Amniotic epithelial cell (primary cell): ENCODE measurements around the gene TMEM45A.
"Not testable (repeated sequence)": the region's sequence is repeated elsewhere in the genome, so short reads cannot be mapped to it uniquely, and the experiment has no call there.

Experiments
- DNase-seq: peaks from one replicate; pipeline ENCODE4 v3.0.0-alpha.2; 2010; ENCODE audit warnings: low read depth

The TMEM45A gene

DNA sequence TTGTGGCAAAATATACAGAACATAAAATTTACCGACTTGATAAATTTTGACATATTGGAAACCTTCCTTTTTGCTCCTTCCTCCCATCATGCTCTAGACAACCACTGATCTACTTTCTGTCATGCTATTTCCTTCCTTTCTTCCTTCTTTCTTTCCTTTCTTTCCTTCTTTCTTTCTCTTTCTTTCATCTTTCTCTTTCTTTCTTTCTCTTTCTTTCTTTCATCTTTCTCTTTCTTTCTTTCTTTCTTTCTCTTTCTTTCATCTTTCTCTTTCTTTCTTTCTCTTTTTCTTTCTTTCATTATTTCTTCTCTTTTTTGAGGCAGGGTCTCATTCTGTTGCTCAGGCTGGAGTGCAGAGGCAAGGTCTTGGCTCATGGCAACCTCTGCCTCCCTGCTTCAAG lies 8.9 kb upstream of the TMEM45A start:
- no peak for DNase-seq

DNA sequence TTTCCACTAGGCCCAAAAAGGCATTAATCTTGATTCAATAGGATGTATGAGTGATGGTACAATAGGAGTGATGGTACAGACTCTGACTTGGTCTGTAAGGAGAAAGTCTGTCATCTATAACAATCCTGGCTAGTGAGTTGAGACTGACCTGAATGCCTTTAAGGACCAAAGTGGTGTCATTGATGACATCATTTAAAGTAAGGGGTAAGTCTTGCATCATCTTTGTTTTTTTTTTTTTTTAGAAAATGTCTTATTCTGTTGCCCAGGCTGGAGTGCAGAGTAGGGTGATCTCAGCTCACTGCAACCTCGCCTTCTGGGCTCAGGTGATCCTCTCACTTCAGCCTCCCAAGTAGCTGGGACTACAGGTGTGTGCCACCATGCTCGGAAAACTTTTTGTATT lies 5.6 kb upstream of the TMEM45A start:
- no peak for DNase-seq

DNA sequence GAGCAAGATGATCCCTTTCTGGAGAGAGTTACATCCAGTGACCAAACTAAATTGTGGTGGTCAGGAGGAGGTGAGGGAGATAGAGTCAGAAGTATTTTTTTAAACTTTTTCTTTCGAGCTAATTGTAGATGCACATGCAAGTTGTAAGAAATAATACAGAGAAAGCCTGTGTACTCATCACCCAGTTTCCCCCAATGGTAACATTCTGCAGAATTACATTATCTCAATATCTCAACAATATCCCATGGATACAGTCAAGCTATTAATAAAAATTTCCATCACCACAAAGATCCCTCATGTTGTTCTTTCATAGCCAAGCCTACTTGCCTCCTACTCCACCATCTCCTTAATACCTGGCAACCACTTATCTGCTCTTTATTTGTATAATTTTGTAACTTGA lies 3.3 kb upstream of the TMEM45A start:
- DNase-seq = no peak

DNA sequence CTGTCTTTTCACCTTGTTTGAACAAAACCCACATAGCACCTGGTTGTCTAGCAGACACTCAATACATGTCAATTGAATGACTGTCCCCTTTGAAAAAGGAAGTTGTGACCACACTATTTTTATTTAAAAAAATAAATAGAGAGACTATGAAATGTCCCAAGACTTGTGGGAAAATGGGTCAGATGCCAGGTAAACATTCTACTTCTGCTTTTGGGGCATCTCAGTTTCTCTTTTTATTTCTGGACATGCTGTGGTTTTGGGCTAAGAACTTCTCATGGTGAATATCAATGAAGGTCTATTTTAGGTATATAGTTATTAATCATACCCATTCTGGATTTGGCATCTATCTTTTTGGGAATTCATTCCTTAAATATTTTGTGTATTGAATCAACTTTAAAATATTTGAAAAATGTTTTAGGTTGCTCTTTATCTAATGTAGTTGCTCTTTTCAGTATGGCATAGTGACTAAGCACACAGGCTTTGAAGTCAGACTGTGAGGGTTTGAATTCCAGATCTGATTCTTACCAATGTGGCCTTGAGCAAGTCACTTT lies 4.4 kb downstream of the TMEM45A start:
- DNase-seq = peak; percentile 73

DNA sequence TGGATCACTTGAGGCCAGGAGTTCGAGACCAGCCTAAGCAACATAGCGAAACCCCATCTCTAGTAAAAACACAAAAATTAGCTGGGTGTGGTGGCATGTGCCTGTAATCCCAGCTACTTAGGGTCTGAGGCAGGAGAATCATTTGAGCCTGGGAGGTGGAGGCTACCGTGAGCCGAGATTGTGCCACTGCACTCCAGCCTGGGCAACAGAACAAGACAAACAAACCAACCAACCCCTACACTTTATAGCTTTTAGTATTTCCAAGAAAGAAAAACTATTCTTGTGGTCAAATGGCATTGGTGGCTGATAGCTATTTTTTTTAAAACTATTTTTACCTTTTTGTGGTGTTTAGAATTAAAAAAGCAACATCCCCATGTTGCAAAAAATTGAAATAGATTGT lies 7.2 kb downstream of the TMEM45A start:
- no peak for DNase-seq

DNA sequence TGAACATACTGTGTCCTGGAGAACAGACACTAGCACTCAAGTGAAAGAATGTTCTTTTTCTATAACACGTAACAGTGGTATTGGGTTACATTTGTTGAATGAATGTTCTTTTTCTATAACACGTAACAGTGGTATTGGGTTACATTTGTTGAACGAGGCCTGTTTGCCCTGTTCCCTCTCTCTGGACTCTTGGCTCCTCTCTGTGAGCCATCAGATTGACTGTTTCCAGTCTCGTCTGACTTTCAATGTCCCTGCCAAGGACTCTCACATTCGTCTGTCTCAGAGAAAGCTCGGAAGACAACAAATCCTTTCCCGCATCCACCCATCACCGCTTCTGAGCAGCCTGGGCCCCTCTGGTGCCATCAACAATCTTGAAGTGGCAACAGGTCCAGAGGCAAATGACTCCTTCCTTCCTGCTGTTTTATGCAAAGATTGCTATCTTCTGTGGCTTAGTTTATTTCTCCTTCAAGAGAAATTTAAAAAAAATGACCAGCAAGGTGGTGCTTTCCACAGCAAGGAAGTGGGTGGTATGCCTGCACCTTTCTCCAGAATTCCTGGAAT lies 8.0 kb downstream of the TMEM45A start:
- no peak for DNase-seq

DNA sequence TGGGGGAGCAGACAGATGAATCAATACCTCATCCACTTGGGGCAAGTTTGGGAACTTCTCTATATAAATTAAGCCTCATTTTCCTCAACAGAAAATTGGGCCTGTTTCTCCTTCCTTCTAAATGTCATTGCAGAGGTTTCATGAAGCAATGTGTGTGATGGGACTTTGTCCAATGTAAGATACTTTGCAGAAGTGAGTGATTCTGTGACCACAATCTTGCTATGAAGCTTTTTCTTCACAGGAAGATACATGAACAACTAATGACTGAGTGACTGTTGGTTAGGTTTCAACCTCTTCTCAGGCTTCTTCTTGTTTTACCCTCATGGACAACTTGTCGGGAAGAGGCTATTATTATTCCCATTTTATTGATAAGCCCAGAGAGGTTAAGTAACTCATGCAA lies 11.0 kb downstream of the TMEM45A start:
- no peak for DNase-seq

DNA sequence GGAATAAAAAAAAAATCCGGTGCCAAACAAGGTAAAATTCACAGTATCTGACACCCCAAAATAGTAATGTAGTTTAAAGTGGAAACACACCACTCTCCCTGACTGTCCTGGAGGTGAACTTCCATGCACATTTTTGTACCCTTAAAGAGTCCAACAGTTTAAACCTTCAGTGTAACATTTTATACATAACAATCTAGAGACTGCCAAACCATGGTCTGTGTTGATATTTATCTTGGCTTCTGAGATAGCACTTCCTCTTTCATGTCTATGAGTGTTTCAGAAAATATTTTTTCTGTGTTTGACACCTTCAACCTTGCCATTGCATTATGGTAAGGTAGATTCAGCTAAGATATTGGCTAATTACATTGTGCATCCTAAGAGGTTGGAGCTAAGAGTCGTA lies 13.9 kb downstream of the TMEM45A start:
- no peak for DNase-seq

DNA sequence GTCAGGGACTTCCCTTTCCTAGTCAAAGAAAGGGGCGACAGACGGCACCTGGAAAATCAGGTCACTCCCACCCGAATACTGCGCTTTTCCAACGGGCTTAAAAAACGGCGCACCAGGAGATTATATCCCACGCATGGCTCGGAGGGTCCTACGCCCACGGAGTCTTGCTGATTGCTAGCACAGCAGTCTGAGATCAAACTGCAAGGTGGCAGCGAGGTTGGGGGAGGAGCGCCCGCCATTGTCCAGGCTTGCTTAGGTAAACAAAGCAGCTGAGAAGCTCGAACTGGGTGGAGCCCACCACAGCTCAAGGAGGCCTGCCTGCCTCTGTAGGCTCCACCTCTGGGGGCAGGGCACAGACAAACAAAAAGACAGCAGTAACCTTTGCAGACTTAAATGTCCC lies 17.4 kb downstream of the TMEM45A start:
- not testable (repeated sequence) for DNase-seq

DNA sequence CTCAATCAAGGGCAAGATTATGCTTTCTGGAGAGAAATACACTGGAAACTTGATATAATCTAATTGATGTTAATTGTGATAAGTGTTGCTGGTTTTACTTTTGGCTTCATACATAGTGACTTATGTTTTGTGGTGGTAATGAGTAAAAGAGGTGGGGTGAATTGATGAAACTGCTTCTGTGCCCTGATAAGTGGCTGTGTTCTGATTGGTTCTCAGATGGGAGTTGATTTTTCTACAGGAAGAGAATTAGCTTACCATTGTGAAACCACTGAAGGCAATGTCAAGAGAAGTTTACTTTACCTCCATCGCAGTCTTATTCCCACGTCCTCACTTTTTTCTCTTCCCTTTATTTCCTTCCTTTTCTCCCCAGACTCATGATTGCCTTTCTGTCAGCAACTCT lies 23.8 kb downstream of the TMEM45A start:
- peak; percentile 93 for DNase-seq

DNA sequence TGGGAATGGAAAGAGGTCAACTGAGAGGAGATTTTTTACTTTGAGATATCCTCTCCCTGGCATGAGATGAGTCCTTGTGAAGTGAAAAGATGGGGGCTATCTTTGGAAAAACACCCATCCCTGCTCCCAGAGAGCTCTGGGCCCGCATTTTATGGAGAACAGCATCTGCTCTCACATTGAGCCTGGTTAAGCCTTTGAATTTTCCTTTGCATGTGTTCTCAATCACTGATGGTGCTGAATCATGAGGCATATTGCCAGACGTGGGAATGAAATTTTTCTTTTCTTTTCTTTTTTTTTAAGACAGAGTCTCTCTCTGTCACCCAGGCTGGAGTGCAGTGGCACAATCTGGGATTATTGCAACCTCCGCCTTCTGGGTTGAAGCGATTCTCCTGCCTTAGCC lies 24.4 kb downstream of the TMEM45A start:
- DNase-seq = peak; percentile 73

DNA sequence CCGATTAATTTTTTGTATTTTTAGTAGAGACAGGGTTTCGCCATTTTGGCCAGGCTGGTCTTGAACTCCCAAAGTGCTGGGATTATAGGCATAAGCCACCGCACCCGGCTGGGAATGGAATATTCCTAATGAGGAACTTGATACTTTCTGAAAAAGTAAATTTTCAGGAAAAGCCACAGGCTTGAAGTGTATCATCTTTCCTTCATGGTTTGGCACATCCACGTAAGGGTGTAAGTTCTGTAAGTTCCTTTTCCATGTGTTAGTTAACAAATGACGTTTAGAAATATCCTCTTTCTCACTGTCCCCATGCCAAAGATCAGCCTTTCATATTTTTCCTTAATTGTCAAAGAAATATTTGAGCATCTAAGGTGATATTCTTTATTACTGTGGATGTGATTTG lies 24.9 kb downstream of the TMEM45A start:
- DNase-seq = no peak

DNA sequence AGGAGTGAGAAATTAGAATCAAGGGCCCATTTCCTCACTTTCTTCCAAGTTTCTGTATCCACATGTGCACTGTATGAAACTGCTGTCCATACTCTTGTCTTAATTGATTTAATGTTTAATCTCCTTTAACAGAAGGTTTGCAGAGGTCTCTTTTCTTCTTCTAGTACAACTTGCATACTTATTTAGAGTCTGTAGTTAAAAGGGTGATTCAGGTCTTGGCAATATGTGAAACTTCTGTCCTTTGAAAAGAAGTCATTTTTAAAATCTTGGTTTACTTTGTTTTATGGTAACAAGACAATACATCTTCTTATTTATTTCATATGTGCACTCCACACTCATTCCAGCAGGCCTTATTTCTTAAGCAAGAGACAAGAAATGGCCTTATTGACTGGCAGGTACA lies 25.8 kb downstream of the TMEM45A start:
- no peak for DNase-seq

DNA sequence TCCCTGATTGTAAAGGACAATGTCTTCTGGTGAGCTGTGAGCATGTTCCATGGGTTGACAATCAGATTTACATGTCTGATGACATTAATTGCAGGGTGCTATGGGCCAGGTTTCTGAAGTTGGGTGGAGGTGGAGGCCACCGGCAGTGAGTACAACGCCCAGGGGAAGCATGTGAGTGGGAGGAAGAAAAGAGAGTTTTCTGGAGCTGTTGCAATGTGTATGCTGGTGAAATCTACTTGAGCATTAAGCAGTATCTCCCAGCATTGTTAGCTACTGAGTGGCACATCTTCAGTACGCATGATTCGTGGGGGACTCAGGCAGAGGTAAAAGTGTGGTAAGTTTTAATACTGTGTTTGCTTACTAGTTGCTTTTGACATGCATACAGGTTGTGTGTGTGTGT lies 26.6 kb downstream of the TMEM45A start:
- DNase-seq = peak; percentile 94

DNA sequence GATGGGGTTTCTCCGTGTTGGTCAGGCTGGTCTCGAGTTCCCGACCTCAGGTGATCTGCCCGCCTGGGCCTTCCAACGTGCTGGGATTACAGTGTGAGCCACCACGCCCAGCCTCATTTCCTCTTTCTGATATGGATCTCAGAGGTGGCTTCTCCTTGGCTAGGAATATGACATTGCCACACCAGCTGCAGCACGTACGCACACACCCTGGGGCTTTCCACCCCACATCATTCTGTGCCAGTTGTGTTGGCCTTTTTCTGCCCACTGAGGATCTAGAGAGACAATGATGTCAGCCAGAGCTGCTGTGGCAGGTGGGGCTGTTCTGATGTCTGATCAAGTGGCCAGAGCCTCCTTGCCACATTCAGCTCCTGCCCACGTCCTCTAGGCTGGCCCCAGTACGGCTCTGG lies 29.0 kb downstream of the TMEM45A start:
- no peak for DNase-seq

DNA sequence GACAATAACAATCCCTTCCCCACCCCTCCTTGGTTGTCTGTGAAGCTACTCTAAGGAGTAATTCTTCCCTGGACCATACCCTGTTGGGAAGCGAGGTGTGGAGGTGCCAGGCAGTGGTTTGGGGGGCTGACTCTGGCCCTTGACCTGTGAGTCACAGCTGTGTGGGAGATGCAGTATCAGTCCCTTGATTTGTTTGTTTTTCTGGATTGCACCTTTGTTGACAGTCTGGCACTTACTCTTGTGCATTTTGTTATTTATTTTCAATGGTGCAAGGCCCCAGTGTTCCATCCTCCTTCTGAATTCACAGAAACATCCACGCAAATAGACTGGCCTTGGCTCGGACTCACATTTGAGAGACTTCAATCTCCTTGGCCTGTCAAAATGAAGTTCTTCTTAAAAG lies 29.7 kb downstream of the TMEM45A start:
- no peak for DNase-seq

DNA sequence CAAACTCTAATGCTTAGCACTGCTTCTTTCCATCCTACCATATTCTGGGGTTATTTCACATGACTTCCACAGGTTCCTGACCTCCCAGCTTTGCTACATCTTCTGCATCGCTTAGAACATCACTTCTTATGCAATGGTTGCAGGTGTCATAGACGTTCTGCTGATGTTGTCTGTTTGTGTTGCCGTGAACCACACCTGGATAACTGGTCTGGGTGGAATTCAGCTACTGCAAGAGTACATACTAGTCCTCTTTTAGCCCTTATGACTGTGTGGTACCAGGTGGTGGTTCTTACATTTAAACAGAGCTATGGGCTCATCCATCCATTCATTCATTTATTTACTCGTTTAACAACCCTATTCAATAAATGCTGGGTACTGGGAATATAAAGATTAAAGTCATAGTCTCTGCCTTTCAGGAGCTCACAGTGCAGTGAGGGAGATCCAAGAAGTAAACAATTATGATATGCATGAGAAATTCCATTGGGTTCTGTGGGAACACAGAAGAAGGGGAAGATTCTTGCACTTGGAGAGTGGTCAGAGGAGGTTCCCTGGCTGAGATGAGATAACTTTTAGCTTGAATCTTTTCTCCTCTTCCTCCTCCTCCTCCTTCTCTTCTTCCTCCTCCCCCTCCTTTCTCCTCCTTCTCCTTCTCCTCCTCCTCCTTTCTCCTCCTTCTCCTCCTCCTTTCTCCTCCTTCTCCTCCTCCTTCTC lies 30.8 kb downstream of the TMEM45A start:
- DNase-seq = peak; percentile 55

DNA sequence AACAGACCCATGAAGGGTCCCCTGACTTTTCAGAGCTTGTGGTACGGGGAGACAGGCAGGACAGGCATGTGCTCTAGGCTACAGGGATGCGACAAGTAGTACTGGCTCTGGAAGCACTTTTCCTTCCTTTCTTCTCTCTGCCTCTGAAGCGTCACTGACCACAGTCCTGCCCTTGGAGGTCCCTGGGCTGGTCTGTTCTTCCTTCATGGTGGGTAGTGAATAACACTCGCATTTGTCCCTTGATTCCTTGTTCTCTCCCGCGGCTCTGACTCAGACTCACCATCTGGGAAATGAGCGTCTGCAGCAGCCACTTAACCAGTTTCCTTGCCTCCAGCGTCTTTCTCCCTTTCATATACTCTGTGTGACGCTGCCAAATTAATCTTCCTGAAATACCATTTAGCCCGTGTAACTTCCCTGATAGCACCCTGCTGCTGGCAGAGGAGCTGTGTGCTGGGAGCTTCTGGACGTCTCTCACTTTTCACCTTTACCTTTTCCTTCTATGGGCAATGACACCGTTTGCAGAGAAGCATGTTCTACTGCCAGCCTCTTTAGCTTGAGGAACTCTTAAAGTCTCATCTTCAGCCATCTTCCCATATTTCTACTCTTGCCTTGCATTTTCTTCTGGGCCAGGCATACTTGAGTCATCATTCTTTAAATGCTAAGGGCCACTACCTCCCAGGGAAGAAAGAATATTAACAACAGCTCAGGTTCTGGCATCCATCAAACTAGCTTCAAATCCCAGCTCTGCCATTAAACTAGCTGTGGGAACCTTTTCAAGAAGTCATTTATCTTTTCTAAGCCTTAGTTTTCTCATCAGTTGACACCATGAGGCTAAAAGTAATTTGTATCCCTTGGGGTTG lies 33.6 kb downstream of the TMEM45A start:
- peak; percentile 97 for DNase-seq

DNA sequence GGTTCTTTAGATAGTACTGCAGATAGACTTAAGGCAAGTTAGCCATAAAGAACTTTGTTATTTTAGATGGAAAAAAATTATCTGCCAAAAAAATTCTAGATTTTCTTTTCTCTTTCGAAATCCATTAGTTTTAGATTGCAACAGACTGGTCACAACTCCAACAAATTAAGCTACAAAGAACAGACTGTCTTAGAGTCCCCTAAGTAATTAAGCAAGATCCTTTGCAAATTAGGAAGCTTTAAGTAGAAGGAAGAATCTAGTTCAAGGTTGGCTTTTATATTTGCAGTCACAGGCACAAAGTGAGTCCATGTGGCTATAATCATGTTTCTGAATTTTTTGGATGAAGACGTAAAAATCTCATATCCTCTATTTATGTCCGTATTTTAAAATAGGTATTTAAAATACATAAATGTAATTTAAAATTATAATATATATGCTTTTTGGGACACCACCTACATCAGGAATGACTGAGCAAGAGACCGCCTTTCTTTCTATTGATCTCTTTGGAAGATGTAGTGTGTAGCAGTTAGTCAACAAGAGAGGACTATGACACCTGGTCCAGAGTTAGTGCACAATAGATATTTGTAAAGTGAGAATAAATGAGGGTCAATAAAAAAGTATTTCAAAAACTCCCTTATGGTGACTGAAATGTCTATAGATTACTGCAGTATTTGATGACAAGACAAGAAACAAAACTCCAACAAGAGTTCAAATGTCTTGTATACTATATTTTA lies 34.4 kb downstream of the TMEM45A start:
- DNase-seq = no peak

DNA sequence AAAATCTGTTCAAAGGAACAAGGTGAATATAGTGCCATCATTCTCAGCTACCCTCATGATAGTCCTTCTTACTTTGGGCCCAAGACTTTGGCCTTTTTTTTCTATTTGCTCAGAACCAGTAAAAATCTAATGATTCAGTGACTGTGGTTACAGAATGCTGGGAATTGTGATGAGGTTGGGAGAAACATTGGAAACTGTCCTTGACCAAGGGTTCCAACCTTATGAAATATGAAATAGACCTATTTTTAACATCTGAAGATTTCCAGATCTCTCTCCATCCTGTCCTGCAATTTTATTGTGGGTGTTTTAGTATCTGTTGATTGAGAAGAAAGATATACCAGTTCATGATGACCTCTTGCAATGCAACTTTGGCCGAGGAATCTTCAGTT lies 34.9 kb downstream of the TMEM45A start:
- DNase-seq = peak; percentile 57

DNA sequence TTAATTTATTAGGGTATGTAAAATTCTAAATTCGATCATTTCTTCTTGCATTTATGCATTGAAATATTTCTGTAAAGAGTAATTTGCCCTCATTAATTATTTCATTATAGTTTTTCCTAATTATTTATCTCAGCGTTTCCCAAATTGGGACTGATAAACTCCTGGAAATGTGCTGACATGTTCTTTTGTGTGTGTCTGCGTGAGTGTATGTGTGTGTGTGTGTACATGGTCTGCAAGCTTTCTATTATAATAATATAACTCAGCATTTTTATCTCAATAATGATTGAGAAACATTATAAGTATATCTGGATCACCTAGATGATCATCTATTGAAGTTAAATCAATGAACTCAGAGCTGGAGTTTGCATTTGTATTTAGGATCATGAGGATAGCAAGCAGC lies 38.7 kb downstream of the TMEM45A start:
- DNase-seq = no peak

DNA sequence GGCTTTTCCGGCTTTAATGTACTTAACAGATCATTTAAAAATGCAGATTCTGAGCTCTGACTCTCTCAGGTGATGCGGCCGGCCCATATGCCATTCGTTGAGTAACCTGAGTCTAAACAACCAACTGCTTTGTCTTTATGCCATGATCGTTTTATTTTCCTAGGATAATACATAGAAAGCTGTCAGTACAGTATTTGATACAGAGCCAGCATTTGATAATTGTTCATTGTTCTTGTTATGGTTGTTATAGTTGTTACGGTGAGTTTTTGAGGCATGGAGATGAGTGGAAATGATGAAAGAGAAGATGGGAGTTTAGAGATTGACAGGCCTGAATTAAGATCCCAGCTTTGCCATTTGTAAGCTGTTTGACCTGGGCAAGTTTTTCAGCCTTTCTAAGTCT lies 40.0 kb downstream of the TMEM45A start:
- DNase-seq = no peak
